HG02678 (cell line): ENCODE measurements around the gene TC2N.
"Not testable (repeated sequence)": the region's sequence is repeated elsewhere in the genome, so short reads cannot be mapped to it uniquely, and the experiment has no call there.

Experiments
- ATAC-seq: cut with Tn5 transposase; IDR thresholded peaks from one replicate; pipeline ENCODE4 v1.9.1; 2021; ENCODE audit warnings: mild to moderate bottlenecking, moderate library complexity; ENCODE audit not compliant: unreplicated experiment

Gene TC2N

GRCh38 chr14:91835197-91835919 lies 32.0 kb downstream of the TC2N start:
- no peak for ATAC-seq

- ATAC-seq: no peak
These were observed 32.8 kb downstream of the TC2N start for GRCh38 chr14:91834571-91834970.

- no peak for ATAC-seq
These were observed 36.0 kb downstream of the TC2N start for GRCh38 chr14:91831337-91831736.

DNA sequence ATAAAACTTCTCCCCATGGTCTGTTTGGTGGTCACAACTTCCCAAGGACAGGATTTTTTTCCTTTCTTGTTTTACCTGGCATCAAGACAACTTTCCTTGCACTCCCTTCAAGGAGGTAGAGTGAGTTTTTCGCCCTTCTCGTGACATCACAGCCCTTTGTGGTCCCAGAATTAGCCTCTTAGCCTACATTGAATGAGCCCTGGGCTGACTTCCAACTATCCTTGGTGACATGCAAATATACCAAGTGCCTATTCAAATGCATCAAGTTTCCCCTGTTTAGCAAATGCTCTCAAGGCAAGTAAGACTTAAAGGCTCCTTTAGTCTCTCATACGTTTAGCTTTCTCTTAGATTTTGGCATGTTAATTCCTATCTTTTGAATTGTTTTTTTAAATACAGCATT lies 36.6 kb downstream of the TC2N start:
- peak; percentile 81 for ATAC-seq

GRCh38 chr14:91829511-91829910 lies 37.8 kb downstream of the TC2N start:
- ATAC-seq: no peak

- ATAC-seq: no peak
These were observed 39.6 kb downstream of the TC2N start for GRCh38 chr14:91827746-91828145.

DNA sequence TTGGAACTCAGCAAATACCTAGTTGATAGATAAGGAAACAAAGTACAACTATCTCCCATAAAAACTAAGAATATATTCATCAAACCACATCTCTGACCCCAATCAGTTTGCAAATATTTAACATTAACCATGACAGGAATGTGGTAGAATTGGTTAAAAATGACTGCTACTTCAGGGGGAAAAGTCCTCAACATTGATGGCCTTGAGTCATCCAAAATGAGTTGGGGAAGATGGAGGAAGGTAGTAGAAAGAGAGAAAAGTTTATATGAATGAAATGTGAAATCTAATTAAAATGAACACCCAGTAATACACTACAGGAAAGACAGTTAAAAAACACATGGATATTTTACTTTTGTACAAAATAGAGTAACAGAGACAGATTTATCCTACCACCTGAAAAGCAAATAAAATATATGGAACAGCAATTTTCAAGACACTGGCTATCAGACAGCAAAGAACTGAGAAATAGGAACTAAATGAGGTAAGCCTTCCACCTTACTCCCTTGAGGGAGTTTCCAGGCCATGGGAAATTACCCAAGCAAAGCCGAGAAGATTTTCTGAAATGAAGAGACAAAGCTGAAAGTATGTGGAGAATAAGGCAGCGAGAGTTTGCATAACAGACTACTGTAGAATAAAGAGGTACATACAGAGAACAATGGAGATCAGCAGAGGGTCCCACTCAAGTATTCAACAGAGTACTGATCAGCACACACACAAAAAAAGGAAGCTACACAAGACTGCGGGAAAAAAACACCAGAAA lies 49.6 kb downstream of the TC2N start:
- no peak for ATAC-seq

- ATAC-seq: no peak
These were observed 53.0 kb downstream of the TC2N start for GRCh38 chr14:91814317-91814716.

DNA sequence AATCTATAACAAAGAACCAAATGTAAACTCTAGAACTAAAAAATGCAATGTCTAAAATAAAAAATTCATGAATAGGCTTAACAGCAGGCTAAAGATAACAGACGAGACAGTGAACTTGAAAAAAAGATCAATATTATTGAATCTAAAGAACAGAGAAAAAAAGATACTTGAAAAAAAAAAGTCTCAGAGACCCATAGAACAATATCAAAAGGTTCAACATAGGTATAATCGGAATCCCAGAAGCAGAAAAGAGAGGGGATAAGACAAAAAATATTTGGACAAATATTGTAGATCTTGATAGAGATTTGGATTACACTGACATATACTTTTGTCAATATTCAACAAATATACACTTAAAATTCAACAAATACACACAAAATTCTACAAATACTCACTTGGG lies 56.6 kb downstream of the TC2N start:
- ATAC-seq: no peak

GRCh38 chr14:91806716-91807115 lies 60.6 kb downstream of the TC2N start:
- no peak for ATAC-seq

DNA sequence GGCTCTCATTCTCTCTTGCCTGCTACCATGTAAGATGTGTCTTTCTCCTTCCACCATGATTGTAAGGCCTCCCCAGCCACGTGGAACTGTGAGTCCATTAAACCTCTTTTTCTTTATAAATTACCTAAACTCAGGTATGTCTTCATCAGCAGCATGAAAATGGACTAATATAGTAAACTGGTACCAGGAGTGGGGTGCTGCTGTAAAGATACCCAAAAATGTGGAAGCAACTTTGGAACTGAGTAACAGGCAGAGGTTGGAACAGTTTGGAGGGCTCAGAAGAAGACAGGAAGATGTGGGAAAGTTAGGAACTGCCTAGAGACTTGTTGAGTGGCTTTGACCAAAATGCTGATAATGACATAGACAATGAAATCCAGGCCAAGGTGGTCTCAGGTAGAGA lies 61.2 kb downstream of the TC2N start:
- ATAC-seq: not testable (repeated sequence)

GRCh38 chr14:91805659-91806058 lies 61.7 kb downstream of the TC2N start:
- ATAC-seq: no peak

DNA sequence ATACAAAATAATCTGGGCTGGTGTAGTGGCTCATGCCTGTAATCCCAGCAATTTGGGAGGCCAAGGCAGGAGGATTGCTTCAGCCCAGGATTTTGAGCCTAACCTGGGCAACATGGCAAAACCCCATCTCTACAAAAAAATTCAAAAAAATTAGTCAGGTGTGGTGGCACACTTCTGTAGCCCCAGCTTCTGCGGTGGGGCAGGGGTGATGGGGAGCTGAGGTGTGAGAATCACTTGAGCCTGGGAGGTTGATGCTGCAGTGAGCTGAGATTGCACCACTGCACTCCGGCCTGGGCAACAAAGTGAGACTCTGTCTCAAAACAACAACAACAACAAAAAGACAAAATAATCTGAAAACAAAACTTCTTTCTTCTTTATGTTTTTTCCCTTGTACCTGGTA lies 66.0 kb downstream of the TC2N start:
- no peak for ATAC-seq

GRCh38 chr14:91796617-91797347 lies 70.6 kb downstream of the TC2N start:
- ATAC-seq: no peak

GRCh38 chr14:91793704-91794103 lies 73.6 kb downstream of the TC2N start:
- no peak for ATAC-seq

DNA sequence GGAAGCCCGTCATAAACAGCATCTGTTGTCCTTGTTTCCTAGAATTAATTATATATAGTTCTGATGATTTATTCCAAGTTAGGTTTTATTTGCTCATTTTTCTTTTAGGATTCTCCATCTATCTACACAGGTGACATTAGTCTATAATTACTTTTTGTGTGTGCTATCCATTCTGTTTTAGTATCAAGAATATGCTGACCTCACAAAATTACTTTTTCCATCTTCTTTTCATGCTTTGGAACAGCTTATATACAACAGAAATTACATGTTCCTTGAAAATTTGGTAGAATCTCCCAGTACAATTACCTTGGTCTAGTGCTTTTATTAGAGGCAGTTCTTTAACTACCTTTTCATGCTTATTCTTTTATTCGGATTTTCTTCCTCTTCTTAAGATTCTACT lies 81.1 kb downstream of the TC2N start:
- ATAC-seq: no peak

DNA sequence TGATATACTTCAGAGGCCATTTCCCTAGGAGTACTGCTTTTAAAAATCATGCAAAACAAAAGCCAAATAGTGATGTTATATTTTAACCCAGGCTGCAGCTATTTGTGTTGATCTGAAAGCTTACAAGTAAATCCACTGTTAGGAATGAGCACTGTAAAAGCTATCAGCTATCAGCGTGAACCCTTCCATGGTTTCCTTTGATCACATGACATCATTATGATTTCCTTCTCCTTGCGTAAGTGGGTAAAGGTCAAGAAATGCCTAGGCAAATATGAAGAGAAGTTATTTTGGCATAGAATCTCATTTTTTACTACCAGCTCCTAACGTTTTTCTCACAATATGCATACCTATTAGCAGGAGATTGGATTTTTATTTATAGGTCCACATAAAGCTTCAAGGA lies 86.9 kb downstream of the TC2N start:
- ATAC-seq: no peak

DNA sequence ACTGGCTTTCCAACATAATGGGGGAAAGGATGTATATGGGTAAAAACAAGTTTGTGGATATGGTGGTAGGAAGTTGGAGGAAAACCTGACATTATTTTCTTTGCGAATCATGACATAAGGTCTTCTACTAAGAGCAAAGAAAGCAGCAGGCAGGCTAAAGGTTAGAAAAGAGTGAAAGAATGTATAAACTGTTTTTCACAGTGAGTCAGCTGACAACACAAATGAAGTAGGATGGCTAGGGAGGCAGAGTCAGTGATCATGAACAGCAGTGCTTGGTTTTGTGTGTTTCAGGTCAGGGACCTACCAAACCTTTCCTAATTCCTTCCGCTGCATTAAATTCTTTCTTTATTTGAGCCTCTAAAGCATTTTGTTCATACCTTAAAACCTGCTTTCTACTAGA lies 89.1 kb downstream of the TC2N start:
- no peak for ATAC-seq

DNA sequence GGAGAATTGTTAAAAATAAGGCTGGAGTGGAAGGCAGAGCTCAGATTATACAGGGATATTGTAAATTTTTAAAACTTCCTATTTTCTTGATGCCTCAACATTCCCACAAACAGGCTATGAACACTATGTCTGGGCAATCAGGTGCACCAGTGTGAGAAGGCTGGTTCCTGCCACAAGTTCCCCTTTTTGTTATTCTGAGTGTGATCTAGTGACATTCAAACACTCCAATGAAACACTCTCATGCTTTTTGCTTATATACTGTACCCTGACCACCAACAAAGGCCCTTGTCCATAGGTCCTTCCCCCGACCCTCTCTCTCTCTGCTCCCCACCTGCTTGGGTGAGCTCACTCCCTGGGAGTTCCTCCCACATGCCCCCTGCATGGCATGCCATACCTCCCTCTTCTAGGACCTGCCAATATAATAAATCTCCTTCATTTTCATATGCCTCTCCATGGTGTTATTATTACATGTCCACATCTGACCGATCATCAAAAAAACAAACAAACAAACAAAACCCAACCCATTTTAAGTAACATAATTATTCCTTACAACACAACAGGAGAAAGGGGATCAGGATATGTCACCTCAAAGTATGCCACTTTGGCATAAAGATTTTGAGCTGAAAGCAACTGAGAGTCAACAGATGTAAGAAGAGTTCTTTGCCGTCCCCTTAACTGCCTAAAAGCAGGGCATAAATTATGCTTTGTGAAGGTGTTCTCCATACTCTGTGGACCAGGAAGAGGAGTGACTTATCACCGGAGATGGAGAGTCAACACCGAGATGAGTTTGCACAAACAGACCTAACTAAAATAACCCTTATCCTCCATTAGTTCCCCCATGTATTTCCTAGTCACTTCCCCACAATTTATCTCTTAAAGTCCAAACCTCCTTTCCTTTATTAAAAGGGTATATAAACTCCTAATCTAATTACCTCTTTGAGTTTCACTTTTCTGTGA lies 92.9 kb downstream of the TC2N start:
- ATAC-seq: no peak

DNA sequence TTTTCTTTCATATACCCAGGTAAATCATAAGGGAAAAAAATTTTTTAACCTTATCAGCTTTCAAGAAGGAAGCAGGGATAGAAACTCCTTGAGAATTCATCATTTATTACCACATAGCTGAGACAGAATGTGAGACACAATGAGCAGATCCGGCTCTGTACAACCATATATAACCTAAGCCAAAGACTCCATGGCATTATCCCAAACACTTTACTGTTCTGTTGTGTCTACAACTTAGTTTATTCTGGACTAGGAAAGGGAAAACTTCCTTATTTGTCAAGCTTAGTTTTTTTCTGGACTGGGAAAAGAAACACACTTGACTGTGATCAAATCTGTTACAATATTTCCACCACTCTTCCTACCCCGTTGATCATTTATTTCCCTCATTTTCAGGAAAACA lies 97.2 kb downstream of the TC2N start:
- no peak for ATAC-seq
